GM21360 (cell line): Measurements from ENCODE around the gene TMEM244.
"Not testable (repeated sequence)": the region's sequence is repeated elsewhere in the genome, so short reads cannot be mapped to it uniquely, and the experiment has no call there.

ENCODE experiments used
- ATAC-seq: cut with Tn5 transposase; IDR thresholded peaks from one replicate; pipeline ENCODE4 v1.9.1; 2021; ENCODE audit warnings: mild to moderate bottlenecking, moderate library complexity; ENCODE audit not compliant: unreplicated experiment

The TMEM244 gene

DNA sequence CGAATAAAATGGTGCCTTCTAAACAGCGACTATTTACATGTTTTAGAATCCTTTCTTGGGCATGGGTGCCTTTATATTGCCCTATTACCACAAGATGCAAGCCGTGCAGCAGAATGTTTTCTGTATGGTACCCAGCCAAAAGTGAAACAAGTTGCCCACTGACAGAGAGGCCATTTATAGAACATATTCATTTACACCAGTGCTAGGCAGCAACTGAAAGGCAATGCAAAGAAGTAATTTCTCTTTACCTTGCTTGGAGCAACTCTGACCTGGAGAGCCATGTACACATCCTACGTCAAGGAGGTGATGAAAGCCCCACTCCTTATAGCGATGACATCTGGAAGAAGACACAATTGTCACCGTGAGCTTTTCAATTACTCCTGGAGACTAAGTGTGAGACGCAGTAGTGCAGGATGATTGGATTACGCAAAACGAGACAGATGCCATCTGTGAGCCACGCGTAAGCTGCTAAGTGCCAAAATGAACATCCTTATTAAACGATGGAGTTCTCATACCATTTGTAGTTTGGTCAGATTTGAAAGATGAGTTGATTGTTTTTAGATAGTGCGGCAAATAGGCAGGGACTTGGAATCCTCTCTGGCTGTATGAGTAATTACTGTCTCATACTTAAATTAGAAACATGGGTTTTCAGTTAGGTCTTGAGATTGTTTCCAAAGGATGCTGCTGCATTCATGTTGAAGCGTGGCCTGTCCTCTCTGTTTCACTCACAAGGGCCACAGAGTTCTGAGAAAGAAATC is at the start of gene TMEM244:
Gene TMEM244, minus strand, starts transcription at position 408 of the 758 bp plus-strand sequence. Its CDS starts 127 bp downstream, at position 281.
- no peak for ATAC-seq

DNA sequence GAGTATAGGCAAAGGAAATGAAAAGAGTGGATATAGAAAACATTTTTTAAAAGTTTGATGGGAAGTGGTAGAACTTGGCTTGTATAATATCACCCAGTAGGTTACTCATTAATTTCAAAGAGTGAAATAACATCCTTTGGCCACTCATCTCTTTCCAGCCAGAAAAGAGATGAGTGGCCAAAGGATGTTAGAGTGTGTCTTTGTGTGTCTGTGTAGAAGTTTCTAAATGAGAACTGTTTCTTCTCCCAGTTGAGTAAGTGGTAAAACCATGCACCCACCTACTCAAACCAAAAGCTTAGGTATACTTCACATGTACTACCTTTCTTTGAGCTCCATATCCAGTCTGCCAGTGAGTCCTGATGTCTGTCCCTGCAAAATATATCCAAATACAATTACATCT is 47.7 kb upstream of the TMEM244 start:
- no peak for ATAC-seq

GRCh38 chr6:129908356-129908755 is 47.2 kb upstream of the TMEM244 start:
- ATAC-seq: no peak

- no peak for ATAC-seq
These were observed 45.5 kb upstream of the TMEM244 start for GRCh38 chr6:129906515-129907077.

DNA sequence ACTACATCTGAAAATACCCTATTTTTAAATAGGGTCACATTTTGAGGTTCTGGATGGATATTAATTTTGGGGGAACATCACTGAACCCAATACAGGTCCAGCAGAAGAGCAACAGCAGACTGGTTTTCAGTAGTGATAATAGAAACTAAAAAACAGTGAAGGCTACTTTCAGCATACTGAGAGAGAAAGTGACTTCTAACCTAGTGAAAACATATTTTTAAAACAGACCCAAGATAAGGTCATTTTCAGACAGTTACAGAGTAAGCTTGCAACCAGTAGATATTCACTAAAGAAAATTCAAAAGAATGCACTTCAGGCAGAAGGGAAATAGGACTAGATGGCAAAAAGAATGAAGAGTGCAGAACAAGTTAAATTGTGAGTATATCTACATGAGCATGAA is 42.0 kb upstream of the TMEM244 start:
- ATAC-seq: peak; percentile 62

DNA sequence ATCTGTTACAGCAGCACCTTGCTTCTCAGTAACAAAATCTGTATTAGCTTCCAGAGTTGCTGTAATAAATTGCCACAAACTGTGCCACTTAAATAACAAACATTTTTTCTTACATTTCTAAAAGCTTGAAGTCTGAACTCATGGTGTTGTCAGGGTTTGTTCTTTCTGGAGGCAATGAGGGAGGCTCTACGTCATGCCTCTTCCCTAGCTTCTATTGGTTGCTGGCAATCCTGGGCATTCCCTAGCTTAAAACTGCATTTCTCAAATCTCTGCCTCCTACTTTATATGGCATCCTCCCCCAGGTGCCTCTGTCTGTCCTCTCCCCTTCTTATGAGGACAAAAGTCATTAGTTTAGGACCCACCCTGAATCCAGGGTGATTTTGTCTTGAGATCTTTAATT is 41.6 kb upstream of the TMEM244 start:
- ATAC-seq: peak; percentile 26

- ATAC-seq: peak; percentile 83
These were observed 40.8 kb upstream of the TMEM244 start for GRCh38 chr6:129901910-129902309.

DNA sequence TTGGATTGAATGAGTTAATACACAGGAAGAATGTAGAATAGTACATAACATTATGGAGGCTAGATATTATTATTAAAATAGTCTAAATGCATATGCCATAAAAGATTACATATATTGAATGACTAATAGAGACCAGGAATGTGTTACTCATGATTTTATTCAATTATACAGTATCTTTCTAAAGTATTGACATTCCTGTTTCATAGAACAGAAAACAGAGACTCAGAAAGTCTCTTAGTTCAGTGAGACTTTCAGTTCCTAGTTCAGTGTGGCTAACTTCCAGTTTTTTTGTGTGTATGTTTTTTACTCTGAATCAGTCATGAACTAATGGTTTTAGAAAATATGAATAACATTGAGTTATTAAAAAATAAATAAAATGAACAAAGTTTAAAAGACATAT is 34.6 kb upstream of the TMEM244 start:
- peak; percentile 66 for ATAC-seq

GRCh38 chr6:129894921-129895320 is 33.8 kb upstream of the TMEM244 start:
- no peak for ATAC-seq

DNA sequence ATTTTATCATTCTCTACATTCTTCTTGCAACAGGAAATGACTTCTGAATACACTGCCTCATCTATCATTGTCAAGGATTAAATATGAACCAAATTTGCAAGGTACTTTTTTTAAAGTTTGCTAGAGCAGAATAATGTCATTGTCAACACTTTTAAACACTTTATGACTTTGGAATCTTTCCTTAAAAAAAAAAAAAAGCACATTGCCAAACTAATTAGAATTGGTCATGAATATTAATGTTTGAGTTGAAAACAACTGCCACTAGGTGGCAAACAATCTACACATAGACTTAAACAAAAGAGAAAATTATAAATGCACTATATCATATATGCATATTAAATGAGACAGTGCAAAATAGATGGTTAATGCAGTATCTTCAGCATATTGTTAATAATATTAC is 32.5 kb upstream of the TMEM244 start:
- no peak for ATAC-seq

DNA sequence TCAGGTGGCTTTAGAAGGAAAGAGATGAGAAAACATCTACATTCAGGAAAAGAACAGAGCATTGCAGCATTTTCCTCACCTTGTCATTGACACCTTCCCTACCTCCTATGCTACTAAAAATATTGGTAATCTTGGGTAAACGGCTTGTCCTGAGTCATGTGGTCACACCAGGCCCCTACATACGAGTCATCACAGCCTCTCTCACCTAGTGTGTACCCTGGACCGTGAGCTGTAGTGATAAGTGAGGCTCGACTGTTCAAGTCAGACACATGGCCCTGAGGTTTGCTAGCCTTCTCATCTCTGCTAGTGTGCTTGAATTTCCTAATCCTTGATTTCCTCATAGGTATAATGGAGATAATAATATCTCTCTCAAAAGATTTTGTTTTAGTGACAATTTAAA is 29.6 kb upstream of the TMEM244 start:
- no peak for ATAC-seq

DNA sequence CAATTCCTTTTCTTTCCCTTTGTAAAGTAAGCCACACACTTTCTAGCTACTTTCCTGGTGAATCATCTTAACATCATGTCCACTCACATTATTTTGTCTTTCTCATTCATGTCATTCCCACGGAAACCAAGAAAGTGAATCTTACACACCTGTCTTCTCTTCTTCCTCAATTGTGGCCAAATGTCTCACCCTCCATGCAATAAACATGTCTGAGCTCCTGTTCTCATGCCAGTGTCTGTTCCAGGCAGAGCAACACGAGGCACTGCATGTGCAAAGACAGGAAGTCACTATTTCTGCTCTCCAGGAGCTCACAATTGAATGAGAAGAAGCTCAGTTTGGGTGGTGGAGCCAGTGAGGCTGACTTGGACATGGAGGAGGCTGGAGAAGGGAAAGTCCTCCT is 29.0 kb upstream of the TMEM244 start:
- ATAC-seq: no peak

DNA sequence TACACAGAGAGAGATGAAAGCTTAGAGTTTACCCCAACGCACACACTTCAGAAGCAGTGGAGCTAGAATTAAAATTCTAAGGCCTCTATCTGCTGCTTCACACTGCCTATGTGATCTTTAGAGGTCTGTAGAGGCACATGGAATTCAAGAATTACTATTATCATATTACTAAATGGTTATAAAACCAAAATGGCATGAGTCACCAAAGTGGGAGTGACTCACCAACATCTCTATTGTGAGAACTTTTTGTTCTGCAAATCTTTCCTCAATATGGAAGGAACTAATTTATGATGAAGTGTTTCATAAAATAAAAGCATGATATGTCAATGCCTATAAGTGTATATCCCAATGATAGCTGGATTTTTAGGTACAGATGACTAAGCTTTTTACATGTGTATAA is 28.5 kb upstream of the TMEM244 start:
- no peak for ATAC-seq

DNA sequence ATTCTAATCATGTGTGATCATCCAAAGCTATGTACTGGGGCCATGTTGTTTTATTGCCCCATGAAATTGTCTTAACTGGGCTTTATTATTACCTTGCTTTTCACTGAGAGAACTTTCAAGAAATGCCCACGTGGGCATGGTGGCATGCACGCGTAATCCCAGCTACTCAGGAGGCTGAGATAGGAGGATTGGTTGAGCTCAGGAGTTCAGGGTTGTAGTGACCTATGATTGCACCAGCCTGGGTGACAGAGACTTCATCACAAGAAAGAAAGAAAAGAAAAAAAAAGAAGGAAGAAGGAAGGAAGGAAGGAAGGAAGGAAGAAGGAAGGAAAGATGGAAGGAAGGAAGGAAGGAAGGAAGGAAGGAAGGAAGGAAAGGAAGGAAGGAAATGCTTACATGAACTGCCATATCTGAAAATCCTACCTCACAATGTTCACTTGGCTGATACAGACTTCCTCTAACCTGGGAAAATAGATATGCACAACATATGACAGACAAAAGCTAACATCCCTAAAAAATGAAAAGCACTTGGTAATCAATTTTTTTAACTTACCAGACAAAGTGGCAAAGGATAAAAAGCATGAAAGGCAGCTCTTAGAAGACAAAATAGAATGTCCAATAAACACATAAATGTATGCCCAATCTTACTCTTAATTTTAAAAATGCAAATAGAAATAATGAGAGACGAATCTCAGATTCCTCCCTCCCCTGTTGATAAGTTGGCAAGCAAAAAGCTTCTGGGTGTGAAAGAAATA is 25.5 kb upstream of the TMEM244 start:
- no peak for ATAC-seq

GRCh38 chr6:129884211-129884610 is 23.1 kb upstream of the TMEM244 start:
- ATAC-seq: no peak

GRCh38 chr6:129882510-129883023 is 21.5 kb upstream of the TMEM244 start:
- peak; percentile 95 for ATAC-seq

GRCh38 chr6:129877894-129878293 is 16.8 kb upstream of the TMEM244 start:
- not testable (repeated sequence) for ATAC-seq

DNA sequence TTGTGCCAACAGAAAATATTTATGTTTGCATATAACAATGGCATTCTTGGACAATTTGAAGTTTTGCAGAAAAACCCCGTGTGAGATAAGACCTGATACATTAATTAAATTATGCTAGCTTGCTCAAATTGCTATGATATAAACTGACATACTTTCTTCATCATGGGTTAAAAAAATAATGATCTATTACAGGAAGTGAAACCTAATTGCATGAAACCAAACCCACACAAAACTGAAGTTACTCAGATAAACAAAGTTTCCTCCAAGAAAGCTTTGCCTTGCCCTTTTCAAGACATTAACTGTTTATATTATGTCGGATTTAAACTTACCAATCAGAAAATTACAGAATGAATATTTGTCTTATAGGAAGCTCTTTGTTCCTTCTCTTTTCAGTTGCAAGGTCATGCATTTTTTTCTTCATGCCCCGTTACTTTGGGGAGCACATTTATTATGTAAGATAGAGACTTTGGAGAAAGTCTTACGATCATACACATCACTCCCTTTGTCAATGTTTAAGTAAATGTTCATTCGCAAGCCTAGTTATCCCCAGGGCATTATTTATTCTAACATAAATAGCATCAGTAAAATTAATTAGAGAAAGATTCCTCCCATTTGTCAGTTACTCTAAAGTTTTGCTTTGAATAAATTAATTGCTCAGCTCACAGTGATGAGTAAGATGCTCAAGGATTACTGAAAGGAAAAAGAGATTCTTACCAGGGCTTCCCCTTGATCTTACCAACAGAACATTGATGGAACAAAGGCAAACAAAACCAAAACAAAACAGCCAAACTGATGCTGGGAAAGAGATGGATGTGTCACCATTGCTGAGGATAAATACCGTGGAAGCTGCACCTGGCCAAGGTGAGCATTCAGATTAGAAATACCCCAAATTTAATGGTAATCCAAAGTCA is 14.8 kb upstream of the TMEM244 start:
- ATAC-seq: peak; percentile 86

DNA sequence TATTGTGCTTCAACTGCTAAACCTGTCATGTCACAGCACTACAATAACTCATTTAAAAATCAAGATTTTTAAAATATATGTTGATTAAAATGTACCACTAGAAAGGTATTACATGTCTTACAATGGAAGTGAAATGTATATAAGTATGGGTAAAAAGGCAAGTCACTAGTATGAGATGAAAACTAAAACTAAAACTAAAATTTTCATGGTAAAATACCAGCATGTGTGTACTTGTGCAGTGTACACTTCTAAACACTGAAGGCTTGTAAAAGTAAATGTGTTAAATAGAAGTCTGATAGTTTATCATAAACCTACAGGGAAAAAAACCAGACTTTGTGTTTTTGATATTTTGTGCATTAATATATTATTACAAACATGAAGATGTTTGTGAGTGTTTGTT is 13.7 kb upstream of the TMEM244 start:
- ATAC-seq: no peak

- no peak for ATAC-seq
These were observed 11.5 kb upstream of the TMEM244 start for GRCh38 chr6:129872586-129872985.

- no peak for ATAC-seq
These were observed 10.1 kb upstream of the TMEM244 start for GRCh38 chr6:129871221-129871620.
